GM21367 (cell line): ENCODE measurements around the gene ITIH5.
A peak's percentile ranks its signal among the peaks of the same experiment; 100 is the strongest.
"Not testable (repeated sequence)": the region's sequence is repeated elsewhere in the genome, so short reads cannot be mapped to it uniquely, and the experiment has no call there.

ENCODE experiments used
- ATAC-seq: cut with Tn5 transposase; IDR thresholded peaks from one replicate; pipeline ENCODE4 v1.9.1; 2021; ENCODE audit not compliant: unreplicated experiment

Gene ITIH5

GRCh38 chr10:7689591-7689990 is 22.8 kb upstream of the ITIH5 start:
- ATAC-seq = no peak

- ATAC-seq = peak; percentile 97
Observed at GRCh38 chr10:7687228-7687907, 20.6 kb upstream of the ITIH5 start.

GRCh38 chr10:7686351-7687171 is 19.8 kb upstream of the ITIH5 start:
- ATAC-seq = no peak

DNA sequence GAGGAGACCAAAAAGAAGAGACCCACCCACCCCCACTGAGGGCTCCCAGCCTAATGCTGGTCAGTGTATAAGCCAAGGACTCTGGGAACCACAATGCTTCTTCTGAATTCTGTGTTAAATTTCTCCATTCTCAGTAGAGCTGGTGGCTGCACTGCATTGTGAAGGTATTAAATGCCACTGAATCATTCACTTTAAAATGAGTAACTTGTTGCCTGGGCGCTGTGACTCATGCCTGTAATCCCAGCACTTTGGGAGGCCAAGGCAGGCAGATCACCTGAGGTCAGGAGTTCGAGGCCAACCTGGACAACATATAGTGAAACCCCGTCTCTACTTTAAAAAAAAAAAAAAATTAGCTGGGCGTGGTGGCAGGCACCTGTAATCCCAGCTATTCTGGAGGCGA is 13.3 kb upstream of the ITIH5 start:
- not testable (repeated sequence) for ATAC-seq

DNA sequence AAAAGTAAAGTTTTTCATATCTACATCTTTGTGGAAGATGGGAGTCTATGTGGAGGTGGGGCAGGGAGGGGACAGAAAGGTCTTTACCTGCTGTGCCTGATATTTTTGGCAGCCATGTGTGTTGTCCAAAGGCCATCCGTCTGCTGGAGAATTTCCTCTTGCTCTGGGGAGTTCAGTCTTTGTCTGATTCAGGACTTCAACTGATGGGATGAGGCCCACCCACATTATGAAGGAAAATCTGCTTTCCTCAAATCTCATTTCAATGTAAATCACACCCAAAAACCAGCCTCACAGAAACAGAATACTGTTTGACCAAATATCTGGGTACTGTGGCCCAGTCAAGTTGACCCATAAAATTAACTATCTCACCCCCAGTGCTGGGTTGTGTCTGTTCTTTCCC is 12.5 kb upstream of the ITIH5 start:
- no peak for ATAC-seq

GRCh38 chr10:7672341-7673134 is 5.8 kb upstream of the ITIH5 start:
- ATAC-seq = no peak

DNA sequence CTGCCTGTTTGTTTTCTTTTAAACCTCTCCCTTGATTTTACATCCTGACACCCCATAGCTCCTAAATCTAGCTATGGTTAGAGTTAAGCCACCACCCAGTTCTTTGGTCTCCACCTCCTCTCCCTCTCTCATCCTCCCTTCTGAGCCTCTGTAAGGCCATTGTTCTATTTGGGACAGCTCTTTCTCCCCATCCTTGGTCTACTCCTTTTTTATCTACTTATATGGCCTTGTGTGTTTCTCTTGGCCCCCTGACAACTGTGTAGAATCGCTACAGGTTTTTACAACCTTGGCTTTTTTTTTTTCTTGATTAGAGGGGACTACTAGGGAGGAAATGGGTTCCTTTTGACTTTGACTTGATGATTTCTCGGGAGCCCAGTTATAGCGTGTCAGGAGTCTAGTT is 3.4 kb upstream of the ITIH5 start:
- ATAC-seq = no peak

- ATAC-seq = no peak
Observed at GRCh38 chr10:7667262-7668141, 736 bp upstream of the ITIH5 start.

- no peak for ATAC-seq
Observed at GRCh38 chr10:7665767-7666166, 999 bp downstream of the ITIH5 start.

DNA sequence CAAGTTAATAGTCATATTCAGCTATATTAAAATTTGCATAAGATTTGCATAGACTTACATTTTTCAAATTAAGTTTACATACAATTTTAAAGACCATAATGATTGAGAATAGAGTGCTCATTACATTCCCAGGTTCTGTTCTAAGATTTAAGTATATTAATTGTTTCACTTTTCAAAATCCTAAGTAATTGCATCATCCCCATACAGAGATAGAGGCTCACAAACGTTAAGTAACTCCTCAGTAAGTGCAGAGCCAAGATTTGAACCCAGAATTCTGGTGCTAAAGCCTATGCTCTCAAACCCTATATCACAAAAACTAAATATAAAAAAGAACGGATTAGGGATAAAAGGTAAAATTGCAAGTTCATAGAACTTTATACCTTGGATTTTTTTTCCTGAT is 2.1 kb downstream of the ITIH5 start:
- no peak for ATAC-seq

GRCh38 chr10:7662522-7662921 is 4.2 kb downstream of the ITIH5 start:
- no peak for ATAC-seq

GRCh38 chr10:7659560-7659959 is 7.2 kb downstream of the ITIH5 start:
- ATAC-seq = no peak

DNA sequence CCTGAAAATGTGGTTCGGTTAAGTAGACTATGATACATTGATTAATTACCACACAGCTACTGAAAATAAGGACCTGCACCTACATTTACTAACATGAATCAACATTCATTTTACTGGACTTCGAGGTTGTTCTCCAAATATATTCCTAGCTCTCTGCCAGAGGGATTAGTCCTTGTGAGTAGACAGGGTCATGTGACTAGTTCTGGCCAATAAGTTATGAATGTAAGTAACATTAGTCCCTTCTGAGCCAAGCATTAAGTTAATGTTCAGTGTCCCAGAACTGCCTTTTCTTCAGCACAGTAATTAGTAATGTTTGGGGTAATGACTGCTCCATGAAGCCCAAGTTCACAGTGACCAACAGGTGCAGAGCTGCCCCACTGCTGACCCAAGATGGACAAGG is 9.2 kb downstream of the ITIH5 start:
- ATAC-seq = no peak

DNA sequence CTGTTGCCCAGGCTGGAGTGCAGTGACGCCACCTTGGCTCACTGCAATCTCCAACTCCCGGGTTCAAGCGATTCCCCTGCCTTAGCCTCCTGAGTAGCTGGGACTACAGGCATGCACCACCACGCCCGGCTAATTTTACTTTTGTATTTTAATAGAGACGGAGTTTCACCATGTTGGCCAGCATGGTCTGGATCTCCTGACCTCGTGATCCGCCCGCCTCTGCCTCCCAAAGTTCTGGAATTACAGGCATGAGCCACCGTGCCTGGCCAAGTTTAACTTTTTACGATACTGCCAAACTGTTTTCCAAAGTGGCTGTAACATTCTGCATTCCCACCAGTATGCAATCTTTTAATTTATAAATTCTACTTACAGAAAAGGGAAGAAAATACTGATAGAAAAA is 9.7 kb downstream of the ITIH5 start:
- not testable (repeated sequence) for ATAC-seq

DNA sequence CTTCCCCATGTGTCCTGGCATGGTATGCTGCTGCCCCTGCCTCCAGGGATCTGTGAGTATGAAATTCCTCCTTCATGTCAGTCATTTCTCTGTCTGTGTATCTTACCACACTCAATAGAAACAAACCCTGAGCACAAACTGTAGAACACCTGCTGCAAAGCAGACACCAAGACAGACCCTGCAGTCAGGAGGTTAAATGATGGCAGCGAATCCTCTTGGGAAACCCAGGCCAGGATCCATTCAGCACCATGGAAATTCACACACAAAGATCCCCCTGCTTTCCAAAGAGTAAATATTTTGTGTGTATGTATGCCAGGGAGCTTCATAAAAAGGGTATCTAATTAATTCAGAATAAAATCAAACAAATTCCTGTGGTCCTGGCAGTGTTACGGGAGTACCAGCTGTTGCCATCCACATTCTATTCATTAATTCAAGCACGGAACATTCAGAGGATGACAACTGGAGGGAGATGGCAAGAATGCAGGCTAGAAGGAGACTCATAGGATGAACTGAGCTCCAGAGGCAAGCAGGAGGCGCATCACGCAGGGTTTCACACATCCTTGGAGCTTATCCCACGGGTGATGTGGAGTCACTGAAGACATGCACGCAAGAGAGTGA is 14.8 kb downstream of the ITIH5 start:
- no peak for ATAC-seq

DNA sequence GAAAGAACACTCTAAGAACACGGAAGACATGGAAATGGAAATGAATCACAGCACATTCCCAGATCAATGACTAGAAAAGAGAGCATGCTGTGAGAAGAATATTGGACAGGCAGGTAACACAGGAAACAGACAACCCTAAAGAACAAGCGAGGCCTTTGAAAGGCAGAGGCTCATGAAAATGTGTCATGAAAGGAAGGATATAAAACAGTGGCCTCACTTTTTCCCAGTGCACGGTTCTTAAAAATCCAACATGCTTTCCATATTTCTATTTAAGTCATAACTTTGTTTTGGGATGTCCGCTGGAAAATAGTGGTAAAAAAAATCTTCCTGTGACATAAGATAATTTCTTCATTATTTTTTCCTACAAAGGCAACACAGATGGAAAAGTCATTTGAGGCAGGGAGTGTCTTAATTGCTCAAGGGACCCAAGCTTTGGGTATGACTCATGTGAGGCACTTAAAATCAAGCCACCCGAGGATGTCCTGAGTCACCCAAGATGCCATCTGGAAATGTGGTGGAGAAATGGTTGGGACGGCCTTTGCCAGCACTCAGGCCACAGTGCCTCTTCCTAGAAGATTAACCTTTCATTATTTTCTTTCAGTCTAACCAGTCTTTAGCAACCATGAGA is 17.0 kb downstream of the ITIH5 start:
- ATAC-seq = no peak

DNA sequence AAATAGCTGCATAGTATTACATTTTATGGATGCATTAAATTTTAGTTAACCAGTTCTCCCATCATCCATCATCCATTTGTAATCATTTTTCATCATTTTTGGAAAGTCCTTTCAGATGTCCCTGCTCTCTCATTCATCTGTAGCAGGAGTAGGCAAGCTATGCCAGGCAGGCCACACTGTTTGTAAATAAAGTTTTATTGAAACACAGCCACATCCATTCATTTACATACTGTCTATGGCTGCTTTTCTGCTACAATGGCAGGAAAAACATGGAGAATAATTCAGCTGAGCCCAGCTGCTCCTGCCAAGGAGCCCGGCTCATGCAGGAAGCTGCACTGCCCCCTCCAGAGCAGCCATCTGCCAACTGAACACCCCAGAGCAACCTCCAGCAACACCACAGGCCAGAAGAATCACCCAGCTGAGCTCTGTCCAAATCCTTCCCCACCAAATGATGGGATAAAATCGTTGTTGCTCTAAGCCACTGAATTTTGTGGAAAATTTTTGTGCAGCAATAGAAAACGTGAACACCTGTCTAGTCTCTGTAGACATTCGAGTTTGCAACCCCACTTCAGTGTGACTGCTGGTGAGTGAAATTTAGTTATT is 19.6 kb downstream of the ITIH5 start:
- no peak for ATAC-seq

GRCh38 chr10:7642491-7643011 is 24.2 kb downstream of the ITIH5 start:
- no peak for ATAC-seq

DNA sequence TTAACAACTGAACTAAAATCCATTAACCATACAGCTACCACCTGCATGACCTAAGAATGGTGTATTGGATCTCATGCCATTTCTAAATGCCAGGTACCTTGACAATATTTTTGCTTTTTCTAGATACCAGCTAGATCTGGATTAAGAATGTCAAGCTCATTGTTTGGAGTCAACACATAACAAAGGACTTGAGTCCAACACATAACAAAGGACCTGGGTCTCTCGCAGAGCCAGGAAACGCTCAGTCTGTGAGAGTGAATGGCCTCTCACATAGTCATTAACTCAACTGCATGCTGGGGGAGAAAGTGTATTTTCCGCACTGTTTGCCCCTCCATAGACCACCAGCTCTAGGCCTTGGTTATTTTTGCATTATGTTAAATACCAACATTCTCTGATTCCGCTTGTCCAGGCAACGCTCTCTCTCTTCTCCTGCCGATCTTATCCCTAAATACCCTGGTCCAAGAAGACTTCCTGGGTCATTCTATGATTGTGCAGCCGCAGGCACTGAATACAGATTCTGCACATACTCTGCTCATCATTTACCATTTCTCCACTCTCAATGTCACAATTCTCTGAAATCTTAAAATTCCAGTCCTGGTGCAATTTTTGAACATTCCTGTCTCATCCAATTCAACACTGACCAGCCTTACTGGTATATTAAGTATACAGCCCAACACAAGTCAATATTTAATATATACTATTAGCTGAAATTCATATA is 31.2 kb downstream of the ITIH5 start:
- no peak for ATAC-seq
